ENCODE data around the gene NID2.

Gene NID2

DNA sequence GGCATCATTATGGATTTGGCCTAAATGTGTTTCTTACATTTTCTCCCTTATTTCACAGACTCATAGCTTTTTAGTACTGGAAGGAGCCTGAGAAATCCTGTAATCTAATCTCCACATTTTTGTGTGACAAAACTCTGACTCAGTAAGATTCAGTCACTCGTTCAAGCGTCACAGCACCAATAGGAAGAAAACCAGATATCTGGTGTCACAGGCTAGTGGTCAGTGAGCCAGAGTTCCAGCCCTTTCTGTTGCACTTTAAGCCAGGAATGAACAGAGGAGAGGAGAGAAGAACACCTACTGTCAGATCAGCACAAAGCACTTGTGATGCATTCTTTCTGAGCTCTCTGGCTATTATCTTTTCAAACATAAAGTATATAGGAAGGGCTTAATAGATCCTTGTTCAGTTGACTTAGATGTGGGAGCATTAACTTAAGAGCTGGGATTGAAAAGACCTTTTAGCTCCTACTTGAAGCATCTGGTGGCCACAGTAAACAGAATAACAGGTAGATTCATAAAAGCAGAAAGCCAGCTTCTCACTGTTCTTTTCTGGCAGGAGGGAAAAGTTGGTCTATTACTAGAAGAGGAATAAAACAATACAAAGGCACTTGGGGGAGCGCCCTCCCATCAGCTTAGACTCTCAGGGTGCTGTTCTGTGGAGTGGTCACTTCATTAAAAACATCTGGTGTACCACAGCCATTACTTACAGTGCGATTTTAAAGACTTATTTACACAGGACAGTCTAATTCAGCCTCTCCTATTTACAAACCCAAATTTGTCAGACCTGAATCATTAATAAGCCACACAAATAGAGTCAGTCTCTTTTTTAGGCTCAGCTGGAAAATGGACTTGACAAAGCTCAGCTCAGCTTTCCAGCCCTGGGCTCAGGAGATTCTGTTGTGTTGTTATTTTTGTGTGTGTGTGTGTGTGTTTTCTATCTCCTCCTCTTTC, 12.2 kb upstream of the NID2 start:
- DNase-seq (ENCODE audit: low read depth): no peak

DNA sequence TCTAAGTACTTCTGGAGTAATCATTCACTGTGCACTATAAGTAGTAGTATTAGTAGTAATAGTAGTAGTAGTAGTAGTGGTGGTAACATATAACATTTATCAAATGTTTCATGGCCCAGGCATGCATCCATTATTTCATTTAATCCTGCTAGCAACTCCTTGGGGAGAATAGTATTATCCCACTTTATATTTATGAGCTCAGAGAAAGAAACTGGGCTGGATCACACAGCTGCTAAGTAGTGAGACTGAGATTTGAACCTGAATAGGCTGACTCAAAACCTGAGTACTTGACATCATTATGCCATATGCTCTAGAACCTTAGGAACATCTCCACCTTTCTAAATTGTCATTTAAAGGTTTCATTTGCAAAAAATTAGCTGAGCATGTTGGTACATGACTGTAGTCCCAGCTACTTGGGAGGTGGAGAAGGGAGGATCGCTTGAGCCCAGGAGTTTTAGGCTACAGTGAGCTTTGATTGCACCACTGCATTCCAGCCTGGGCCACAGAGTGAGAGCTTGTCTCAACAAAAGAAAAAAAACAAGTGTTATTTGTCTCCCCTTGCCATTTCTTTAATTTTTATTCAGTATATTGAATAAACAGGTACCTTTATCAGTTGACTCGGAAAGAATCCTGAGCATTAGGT, 11.4 kb upstream of the NID2 start:
- no peak for DNase-seq (ENCODE audit: low read depth)

DNA sequence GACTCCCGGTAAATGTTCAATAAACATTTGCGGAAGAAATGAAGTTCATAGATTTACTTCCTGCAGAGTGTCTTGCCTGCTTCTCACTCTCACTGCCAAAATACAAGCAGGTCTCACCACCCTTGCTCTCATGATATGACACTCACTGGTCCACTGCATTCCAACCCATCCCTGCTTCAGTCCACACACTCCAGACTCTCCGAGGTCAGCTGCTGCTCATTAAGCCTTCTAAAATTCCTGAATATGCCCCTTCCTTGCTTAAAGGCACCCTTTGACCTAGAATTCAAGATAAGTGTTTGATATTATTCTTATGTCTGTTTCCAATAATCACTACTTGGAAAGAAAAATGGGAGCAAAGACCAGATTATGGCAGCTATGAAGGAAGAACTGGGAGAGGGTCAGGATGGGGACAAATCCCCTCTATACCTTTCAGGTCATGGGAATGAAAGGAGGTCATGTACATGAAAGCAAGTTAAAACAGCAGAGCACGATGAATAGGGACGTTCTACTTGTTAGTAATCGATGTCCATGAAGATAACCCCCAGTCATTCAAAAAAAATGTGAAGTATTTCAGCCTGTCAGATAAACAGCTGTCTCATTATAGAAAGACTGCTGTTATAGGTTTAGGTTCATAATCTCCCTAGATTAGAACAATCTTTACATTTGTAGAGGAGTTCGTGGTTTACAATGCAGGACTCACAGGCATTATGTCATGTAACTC, 10.5 kb upstream of the NID2 start:
- DNase-seq (ENCODE audit: low read depth): no peak

DNA sequence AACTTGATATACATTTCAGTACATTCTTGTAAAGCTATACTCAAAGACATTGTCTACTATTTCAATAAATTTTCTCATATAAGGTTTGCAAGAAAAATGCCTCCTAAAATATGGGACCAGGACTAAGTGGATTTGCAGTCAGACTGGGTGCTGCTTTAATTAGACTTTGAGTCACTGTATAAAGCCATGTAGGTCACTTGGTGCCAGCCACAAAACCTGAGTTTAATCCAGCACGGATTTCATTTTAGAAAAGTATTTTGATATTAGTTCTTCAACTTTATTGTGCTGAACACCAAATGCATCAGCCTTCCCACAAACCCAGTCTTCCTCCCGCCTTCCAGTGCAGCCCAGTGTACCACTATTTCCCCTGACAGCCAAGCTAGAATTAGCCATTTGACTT, 9.9 kb upstream of the NID2 start:
- no peak for DNase-seq (ENCODE audit: low read depth)

DNA sequence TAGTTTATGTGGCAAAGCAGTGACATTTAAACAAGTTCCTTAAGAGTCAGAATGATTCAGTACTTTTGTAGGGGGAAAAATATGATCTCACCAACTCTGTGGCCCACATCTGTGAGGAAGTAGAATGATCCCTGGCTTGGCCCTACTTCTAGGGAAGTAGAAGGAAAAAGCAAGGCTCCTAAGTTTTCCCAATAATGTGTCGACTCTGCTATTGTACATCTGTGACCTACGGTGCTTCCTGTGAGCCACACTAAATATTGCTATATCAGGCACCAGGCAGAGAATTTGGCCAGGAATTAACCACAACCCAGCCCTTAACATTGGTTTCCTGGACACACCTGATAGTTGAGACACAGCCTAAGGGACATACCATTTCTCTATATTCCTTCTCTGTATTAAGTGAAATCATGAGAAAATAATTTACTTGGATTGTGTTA, 9.3 kb upstream of the NID2 start:
- no peak for DNase-seq (ENCODE audit: low read depth)

DNA sequence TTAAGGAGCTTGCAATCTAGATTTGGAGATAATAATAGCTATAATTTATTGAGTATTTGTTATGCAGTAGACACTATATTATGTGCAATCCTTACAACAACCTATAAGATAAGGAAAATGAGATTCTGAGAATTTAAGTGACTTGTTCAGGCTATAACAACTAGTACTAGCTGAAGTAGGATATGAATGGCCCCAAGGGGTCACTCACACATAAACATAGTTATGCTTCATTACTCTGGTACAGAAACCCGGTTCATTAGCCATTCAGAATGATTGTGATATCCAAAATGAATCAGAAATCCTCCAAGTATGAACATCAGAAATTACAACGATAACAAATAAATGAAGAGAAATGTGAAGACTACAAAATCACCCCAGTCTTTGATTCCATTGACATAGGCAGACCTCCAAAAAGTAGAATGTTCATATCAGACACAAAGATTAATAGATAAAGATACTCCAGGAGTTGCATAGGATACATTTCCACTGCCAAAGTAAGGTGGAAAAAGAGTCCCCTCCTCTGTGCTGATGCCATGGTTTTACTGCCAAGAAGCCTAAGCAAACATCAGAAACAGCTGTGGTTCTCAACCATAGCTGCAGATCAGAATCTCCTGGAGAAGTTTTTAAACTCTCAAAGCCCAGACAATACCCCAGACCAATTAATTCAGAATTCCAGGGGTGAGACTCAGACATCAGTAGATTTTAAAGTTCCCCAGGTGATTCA, 8.6 kb upstream of the NID2 start:
- no peak for DNase-seq (ENCODE audit: low read depth)

DNA sequence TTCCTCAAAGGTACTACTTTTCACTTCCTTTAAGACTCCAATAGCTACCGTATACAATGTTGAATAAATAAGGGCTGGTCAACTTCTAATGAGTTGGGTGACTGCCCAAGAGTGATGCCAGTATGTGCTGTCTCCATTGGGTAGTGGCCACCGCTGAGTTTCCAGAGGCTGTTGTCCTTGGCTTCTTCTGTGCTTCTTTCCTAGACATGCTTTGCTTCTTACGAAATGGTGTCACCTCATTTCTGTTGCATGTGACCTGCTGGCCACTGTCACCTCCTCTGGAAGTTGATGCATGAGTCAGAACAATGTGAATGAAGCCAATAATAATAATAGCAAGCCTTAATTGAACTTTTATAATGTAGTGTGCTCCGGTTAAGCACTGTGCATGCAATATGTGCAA, 7.5 kb upstream of the NID2 start:
- no peak for DNase-seq (ENCODE audit: low read depth)

DNA sequence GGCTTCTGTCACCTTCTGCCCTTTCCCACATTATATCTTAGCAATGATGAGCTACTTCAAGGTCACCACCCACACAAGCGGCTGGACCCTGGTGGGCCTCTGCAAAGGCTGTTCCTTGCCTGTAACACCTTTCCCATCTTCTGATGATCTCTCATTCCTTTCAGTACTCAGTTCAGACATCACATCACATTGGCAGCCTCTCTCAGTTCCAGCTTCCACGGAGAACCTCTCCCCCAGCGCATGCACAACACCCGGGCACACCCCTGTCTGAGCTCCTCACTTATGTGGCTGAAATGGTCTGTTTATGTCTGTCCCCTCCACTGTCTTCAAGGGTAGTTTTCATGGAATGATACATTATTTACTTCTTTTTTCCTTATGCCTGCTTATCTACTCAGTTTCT, 6.5 kb upstream of the NID2 start:
- DNase-seq (ENCODE audit: low read depth): no peak

DNA sequence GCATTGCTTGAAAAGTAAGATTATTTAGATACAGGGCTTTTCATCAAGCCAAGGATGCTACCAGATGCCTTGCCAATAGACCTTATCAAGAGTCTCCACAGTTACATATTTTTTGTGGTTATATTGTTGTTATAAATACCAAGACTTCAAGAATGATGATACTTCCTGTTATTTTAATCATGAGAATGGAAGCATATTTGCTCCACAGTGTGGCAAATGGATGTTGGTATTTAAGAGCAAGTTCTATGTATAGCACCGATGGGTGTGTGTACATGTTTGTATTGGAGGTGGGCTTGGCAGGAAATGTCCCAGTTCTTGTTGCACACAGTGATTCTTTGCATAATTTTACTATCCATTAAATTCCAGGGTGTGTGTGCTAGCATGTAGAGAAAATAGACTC, 4.4 kb upstream of the NID2 start:
- no peak for DNase-seq (ENCODE audit: low read depth)

DNA sequence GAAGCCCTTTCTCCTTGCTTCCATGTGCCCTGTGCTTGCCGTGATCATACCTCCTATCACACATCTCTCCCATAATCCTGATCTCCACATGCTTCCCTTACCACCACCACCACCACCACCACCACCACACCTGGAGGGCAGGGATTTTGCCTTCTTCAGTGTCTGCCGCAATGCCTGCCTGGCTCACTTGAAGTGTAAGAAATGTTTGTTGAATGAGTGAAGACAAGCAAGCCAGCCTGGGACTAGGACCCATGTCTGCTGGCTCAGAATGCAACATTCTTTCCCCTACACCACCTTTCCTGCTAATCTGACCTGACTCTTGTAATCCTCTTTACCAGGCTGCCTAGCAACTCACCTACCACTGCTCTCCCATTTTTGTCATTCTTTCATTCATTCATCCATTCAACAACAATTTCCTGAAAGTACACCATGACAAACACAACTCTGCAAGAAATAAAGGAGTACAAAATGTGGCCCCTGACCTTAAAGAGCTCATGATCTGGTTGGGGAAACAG, 3.5 kb upstream of the NID2 start:
- no peak for DNase-seq (ENCODE audit: low read depth)

DNA sequence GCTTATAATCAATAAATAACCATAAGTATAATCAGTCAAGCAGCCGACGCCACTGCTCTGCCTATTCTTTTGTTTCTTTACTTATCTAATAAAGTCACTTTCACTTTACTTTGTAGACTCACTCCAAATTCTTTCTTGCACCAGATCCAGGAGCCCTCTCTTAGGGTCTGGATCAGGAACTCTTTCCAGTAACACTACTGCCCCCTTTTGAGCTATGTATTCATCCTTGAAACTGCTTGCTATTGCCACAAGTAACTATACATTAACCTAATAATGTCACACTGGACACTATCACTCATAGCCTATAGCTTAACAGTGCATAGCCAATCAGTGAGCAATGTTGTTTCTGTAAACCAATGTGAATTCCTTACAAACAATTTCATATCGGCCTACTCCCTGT, 2.8 kb upstream of the NID2 start:
- DNase-seq (ENCODE audit: low read depth): no peak

DNA sequence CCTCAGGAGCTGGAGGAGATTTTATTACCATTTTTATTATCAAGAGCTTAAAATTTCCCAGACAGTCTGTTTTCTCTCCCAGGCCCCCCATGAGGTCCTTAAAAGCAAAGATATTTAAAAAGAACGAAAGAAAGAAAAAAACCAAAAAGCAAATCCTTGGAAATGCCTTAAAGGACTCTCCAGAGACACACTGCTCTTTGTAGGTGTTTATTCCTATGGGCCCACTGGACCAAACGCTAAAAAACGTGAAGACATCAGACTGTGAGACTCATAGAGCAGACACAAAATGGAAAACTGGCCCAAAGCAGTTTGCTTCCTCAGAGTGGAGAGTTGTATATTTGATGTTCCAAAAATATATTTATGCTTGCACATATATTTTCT, 1.2 kb upstream of the NID2 start:
- no peak for DNase-seq (ENCODE audit: low read depth)

DNA sequence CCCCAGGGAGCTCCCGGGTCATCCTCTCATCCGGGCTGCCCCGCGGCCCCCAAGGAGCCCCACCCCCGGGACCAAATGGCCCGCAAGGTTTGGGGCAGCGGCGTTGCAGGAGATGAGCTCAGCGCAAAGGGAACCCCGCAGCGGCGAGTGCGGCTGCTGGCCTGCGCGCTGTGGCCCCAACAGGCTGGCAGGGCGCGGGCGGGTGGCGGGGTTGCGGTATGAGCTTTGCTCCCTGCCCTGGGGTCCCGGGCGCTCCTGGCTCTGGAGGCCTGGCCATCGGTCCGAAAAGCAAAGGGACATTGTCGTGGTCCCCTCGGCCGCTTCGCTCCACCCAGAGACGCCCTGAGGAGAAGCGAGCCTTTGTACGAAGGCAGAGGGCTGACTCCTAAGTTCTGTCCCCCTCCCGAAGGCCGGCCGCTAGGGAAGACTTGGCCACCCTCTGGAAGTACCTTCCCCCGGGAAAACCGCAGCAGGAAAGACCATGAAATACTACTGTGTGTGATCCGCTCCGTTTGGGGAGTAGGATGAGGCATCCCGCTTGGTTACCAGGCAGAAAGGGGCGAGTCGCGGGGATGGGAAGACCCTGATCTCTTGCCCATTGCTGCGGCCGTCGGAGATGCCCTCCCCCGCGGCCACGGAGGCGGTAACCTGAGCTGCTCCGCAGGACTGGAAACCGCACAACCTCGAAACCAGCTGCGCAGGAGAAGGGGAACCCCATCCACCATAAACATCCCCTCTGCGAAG, 620 bp upstream of the NID2 start:
- DNase-seq (ENCODE audit: low read depth): no peak

DNA sequence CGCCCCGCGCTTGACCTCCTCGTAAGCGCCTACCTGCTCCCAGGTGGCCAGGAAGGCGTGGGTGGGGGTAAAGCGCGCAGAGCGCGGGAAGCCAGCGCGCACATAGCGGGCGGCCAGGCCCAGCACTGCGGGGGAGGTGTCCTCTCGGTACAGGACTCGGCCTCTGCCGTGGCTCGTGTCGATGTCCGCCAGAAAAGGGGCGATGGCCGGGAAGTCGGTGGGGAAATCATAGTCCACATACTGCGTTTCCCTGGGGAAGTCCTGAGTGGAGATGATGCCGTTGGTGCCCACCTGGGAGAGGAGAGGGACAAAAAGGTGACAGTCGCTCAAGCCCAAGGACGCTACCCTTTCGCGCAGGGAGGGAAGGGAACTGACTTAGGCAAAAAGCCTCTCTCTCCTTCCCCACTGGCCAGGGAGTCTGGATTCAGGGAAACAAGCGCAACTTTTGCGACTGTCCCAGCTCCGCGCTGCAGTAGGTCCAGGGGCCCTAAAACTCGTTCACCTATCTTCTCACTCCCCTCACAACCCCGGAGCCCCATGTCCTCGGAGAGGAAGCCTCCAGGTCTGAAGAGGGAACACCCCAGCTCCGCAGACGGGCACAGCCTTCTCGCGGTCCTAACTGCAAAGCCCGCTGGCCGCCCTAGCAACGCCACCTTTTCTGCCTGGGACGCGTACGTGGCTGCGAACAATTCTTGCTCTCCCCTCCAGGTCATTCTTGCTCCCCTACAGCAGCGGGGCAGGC, 815 bp downstream of the NID2 start:
- DNase-seq (ENCODE audit: low read depth): no peak

DNA sequence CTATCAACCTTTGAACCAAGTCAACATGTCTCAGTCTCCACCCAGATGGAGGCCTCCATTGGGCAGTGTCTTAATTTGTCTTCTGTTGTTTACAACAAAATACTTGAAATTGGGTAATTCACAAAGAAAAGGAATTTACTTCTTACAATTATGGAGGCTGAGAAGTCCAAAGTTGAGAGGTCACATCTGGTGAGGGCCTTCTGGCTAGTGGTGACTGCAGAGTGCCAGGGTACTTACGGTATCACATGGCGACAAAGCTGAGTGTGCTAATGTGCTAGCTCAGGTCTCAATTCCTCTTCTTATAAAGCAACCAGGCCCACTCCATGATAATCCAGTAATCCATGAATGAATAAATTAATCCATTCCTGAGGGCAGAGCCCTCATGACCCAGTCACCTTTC, 4.7 kb downstream of the NID2 start:
- no peak for DNase-seq (ENCODE audit: low read depth)

DNA sequence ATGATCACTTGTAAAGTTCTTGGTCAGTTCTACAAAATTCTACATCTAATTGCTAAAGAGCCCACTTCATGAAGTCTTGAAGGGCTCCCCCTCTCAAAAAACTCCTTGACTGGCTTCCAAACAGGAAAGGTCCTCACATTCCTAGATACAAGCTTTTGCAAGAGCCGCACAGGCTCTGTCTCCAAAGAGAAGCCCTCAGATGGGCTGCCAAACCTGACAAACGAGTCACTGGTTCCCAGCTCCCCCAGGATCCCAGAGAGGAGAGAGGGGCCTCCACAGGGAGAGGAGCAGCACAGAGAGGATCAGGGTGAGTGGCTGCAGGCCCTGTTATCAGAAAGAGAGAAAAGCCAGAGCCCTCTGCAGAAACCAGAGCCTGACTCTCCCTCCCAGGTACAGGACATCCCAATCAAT, 5.8 kb downstream of the NID2 start:
- DNase-seq (ENCODE audit: low read depth): no peak

DNA sequence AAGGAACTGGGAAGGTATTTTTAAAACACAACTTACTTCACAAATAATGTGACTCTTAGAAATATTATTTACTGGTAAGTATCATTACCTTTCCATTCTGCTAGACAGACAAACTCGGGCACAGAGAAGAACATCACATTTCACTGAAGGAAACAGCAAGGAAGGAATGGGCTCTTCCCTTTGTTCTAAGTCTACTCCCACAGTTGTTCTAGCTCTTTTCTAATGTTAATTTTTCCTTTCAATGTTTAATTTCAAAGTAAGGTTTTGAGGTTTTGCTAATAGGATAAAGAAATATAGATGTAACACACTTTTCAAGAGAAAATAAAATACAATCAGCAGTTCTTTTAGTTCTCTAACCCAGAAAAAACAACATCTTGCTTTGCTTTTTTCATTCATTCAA, 7.0 kb downstream of the NID2 start:
- no peak for DNase-seq (ENCODE audit: low read depth)

DNA sequence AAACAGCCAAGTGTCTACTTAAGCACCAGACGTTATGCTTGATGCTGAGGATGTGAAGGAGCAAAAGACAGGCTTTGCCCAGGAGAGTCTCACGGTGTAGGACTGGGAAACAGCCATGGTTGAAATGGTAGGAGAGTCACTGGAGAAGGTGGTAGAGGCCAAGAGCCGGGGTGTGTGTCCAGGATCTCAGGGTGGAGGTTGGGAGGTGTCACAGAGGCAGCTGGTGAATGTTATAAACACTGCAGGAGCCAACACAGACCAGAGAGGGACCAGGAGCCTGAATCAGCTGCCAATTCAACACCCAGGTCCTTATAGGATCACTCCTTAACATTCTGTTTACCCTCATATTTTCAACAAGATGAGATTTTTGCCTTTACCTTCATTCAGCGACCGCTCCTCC, 7.5 kb downstream of the NID2 start:
- no peak for DNase-seq (ENCODE audit: low read depth)

DNA sequence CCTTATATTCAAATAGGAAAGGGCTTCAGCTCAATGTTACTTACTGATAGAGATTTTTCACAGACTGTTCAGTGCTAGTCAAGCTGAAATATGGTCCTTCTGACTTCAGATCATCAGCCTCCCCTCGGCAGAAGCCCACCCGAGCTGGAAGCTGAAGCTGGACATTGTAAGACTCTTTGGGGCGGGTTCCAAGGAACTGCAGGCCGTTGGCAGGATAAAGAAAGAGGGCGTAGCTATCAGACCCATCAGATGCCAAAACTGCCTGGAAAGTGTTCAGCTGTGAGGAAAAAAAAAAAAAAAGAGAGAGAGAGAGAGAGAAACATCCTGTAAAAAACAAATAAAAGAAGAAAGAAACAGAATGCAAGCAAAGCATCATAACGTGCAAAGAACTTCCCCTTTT, 8.8 kb downstream of the NID2 start:
- DNase-seq (ENCODE audit: low read depth): no peak

DNA sequence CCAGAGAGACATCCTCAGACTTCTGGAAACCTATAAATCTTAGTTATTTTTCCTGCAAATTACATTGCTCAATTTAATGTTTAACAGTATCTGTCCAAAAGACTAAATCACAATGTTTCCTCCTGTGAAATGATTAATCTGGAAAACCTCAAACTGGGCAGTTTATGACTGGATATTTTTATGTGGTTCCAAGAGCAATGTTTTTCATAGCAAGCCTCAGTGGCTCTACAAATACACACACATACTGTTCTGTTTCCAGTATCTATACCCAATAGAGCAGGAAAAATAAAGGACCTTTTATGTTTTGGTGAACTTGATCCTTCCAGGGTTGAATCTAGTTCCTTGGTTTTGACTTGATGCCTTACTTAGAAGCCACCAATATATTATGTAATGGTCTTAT, 9.2 kb downstream of the NID2 start:
- no peak for DNase-seq (ENCODE audit: low read depth)

DNA sequence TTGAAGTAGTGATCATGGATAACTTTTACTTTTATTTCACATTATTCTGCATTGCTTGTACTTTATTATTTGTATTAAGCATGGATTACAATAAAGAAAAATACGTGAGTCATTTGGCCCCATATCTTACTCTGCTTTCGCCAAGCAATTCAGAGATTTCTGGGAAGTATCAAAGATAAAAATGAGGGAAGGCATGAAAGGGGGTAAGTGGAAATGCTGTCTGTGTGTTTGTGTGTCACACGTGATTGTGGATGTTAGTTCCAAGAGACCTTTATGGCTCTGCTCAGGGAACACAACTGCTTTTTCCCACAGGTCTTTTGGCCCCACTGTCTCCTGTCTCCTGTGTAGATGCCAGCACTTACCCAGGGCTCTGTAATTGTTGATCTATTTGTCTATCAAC, 10.5 kb downstream of the NID2 start:
- no peak for DNase-seq (ENCODE audit: low read depth)
